Sigmoid colon (tissue), 4 donors: Measurements from ENCODE around the gene PTPN14.

ENCODE experiments used
- EP300 ChIP-seq, 4 donors: sonication (generic); formaldehyde crosslinking; IDR thresholded peaks; one replicate each; pipeline ENCODE4 v1.6.1; 2017; ENCODE audit warnings: antibody characterized with exemption in 4 of 4
- TF ChIP-seq, protein P1 (sequence below), 4 experiments: fragments of 450-650 bp in 3 of 4; fragments of 200-600 bp in 1 of 4; IDR thresholded peaks; one replicate each; pipeline ENCODE4 v1.5.1; 2016 to 2019; ENCODE audit warnings: antibody characterized with exemption in 4 of 4, mild to moderate bottlenecking in 3 of 4, moderate library complexity in 2 of 4

DNA sequence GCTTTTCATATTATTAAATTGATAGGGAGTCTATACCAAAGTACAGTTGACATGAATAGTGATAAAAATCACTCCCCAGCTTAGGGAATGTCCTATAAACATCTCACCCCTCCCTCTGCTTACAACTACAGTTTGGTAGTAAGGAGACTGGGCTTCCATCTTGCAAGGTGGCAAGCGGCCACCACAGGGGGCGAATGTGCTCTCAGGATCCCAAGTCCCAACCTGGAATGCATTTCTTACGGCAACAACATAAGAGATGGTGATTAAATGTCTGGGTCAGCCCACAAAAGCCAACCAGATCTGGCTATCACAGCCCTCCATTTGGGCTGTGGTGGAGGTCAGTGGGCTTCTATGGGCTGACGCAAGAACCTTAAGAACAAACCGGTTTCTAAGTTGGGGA, 202.4 kb downstream of the PTPN14 start:
- TF ChIP-seq, protein P1, sequence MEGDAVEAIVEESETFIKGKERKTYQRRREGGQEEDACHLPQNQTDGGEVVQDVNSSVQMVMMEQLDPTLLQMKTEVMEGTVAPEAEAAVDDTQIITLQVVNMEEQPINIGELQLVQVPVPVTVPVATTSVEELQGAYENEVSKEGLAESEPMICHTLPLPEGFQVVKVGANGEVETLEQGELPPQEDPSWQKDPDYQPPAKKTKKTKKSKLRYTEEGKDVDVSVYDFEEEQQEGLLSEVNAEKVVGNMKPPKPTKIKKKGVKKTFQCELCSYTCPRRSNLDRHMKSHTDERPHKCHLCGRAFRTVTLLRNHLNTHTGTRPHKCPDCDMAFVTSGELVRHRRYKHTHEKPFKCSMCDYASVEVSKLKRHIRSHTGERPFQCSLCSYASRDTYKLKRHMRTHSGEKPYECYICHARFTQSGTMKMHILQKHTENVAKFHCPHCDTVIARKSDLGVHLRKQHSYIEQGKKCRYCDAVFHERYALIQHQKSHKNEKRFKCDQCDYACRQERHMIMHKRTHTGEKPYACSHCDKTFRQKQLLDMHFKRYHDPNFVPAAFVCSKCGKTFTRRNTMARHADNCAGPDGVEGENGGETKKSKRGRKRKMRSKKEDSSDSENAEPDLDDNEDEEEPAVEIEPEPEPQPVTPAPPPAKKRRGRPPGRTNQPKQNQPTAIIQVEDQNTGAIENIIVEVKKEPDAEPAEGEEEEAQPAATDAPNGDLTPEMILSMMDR (IDR thresholded peaks at IDR 0.05), result no peak
- no peak for TF ChIP-seq EP300 (IDR thresholded peaks at IDR 0.05)
